Inferior parietal cortex (tissue), 1 donor: ENCODE results near the gene ALX3.
"Not testable (repeated sequence)": the region's sequence is repeated elsewhere in the genome, so short reads cannot be mapped to it uniquely, and the experiment has no call there.

Experiments
- DNase-seq: peaks from one replicate; pipeline ENCODE4 v3.0.0-alpha.2; 2016; ENCODE audit errors: extremely low spot score

The ALX3 gene

DNA sequence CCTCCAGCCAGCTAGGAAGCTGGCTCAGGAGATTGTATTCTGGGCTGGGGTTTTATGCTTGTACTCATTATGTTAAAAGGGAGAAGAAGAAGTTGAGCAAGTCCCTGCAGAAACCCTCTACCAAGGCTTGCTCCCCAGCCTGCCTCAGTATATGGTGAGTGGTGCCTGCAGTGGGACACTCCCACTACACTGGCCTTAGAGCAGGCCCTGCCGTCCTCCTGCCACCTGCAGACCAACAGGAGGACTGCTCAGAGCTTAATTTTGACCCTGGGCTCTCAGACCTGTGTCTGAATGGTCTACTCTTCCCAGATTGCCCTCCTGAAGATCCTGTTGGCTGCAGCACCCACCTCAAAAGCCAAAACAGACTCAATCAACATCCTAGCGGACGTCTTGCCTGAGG lies 23.0 kb downstream of the ALX3 start:
- no peak for DNase-seq

DNA sequence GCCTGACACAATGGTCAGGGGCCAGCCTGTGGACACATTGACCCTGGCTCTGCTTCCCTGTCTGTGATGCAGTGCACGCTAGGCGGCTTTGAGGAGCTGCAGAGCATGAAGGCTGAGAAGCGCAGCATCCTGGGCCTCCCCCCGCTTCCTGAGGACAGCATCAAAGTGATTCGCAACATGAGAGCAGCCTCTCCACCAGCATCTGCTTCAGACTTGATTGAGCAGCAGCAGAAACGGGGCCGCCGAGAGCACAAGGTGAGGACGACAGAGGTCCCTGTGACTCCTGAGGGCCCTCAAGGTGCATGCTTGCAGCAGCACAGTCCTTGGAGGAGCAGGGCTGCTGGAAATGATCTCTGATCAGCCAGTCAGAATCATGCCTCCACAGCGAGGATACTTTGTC lies 27.5 kb downstream of the ALX3 start:
- no peak for DNase-seq

DNA sequence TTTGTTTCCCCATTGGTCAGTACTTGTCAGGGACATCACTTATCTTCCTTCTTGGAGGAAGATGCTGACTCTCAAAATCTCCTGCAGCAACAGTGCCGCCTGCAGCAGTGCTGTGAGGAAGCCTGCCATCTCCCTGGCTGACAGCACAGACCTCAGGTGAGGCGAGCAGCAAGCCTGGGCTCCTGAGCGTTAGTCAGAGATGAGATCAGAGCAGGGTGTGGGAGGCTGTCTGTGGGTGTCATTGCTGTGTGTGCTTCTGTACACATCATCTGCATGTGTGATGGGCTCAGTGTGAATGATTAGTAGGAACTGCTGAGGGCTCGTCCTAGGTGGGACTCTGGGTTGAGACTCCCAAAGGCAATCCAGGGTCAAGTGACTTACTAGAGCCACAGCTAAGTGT lies 29.9 kb downstream of the ALX3 start:
- DNase-seq: no peak

DNA sequence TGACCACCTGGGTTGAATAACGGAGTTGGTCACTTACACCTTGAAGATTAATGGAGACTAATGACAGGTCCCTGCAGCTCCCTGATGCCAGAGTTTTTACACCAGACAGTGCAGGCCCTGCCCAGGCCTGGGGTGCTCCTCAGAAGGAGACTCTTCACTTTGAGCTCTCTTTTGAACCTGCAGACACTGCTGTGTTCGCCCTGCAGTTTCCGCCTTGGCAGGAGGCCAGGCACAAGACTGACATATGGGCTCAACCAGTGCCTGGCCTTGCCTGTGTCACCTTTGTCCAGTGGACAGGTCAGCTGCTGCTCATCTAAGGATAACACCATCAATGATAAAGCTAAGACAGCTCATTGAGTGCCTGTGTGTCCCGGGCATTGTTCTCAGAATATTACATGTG lies 30.8 kb downstream of the ALX3 start:
- DNase-seq: no peak

DNA sequence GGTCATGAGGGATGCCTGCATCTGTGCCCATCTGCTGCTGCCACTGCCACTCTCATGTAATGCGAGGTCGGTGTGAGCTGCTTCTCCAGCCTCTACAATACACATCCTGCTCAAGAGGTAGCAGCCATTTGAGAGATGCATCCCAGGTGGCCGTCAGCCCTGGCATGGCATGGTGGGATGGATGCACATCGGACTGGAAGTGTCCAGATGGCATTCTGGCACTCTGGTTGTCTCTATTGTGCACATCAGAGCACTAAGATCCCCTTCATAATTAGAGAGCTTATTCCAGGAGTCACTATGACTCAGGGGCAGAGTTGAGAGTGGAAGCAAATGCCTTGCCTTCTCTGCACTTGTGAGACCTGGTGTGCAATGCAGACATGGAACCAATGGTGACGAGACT lies 32.2 kb downstream of the ALX3 start:
- no peak for DNase-seq

DNA sequence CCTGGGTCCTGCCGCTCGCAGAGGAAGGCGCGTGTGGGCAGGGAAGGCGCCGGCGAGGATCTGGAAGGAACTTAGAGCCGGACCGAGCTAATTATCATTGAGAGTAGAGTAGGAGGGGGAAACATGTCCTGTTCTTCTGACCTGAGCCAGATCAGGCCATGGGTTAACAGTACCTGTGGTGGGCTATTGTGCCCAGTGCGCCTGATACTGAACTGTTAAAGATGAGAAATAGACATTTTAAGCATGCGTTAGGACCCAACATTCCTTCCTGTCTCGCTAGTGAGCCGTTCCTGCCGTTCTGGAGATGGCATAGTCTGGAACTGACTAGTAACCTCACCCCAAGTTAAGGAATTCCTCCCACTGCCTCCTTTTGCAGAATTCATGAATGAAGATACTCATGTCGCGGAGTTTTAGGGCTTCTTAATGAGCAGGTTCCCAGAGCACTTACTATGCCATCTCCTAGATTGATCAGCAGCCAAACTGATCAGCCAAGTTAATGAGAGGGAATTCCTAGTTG lies 35.2 kb downstream of the ALX3 start:
- DNase-seq: no peak

DNA sequence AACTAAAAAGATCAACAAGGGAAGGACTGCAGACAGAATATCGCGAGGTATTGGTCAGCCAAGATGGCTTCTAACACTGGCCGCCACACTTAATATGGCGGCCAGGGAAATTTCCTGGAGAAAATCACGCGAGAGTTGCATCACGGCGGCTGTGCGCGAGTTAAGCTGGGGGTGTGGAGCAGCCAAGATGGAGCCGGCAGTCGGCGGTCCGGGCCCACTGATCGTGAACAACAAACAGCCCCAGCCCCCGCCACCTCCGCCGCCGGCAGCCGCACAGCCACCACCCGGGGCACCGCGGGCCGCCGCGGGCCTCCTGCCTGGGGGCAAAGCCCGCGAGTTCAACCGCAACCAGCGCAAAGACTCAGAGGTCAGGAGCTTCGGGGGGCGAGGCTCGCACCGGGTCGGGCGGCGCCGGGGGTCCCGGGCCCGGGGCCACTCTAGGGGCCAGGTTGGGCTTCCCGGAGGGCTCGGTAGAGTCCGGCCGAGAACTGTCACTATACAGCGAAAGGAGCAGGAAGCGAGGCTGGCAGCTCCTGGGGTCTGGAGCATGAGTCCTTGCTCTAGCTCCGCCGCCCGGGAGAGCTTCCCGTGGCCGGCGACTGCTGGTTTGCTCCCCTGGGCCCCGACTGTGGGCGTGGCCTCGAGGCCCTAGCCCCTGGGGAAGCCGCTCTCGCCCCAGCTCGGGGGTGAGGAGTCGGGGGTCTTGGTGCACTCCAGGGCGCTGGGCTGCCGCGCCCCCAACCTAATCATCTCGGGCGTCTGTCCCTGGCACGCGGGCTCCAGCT lies 35.8 kb downstream of the ALX3 start, which contains the start of gene STRIP1:
TSS of gene STRIP1 (plus strand) at position 174 of the 785 bp plus-strand sequence. CDS start at position 188, 14 bp downstream.
- DNase-seq: peak; percentile 98

DNA sequence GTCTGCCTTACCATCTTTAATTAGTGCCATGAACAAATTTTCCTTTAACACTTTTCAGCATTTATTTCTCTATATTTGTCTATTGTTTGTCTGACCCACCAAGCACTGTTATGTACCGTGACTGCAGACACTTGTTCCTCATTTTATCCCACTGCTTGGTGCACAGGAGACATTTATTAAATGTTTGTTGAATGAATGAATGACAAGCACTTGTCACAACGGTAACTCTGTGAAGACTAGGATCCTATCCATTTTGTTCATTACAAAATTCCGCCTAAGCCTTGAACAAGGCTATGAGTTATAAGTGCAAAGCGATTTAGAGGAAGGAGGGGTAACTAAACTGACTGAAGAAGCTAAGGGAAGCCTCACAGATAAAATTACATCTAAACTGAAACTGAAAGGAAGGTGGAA lies 36.4 kb downstream of the ALX3 start:
- DNase-seq: no peak

DNA sequence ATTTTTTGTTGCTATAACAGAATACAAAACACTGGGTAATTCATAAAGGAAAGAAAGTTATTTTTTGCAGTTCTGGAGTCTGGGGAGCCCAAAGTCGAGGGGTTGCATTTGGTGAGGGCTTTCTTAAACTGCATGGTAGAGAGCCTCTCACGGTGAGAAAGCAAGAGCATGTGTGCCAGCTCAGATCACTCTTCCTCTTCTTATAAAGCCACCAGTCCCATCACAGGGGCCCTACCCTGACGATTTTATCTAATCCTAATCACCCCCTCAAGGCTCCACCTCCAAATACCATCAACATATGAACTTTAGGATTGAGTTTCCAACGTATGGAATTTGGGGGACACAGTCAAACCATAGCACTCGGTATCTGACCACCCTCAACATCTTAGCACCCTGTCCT lies 37.1 kb downstream of the ALX3 start:
- no peak for DNase-seq

DNA sequence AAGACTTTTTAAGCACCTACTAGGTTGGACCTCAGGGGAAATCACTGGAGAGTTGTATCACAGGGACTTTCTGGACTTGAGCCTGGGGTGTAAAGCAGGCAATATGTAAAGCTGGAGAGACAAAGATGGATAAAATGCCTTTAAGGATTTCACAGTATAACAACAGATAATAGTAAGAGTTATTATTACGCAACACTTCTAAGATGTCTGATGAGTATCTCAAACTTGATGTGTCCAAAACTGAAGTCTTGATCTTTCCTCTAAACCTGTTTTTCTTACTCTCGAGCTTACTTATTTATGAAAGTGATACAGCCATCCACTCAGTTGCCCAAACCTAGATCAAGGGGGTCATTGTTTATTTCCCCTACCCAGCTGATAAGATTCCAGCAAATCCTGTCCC lies 38.1 kb downstream of the ALX3 start:
- DNase-seq: no peak

DNA sequence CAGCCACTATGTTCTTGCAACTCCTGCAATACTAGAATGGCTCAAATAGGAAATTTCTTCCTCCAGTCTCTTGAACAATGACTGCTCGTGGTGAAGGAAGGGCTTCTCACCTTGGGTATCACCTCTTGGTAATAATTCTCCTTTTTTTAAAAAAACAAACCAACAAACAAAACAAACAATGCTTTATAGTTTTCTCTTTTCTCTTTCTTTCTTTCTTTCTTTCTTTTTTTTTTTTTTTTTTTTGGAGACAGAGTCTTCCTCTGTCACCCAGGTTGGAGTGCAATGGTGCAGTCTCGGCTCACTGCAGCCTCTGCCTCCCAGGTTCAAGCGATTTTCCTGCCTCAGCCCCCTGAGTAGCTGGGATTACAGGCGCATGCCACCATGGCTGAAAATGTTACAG lies 39.8 kb downstream of the ALX3 start:
- DNase-seq: not testable (repeated sequence)

DNA sequence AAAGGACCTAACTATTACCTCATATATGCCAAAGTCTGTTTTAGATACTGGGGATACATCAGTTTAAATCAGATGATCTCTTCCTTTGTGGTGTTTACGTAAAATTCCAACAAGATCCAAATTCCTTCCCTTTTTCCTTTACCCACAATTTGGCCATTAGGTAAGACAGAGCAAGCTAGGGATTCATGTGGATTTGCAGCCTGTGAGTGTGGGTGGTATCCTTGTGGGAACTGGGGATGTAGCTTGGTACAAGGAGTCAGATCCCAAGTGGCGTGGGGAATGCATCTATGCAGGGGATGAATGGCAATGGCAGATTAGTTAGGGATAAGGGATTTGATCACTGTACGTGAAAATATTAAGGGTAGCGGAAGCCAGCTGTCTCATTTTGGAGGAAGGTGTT lies 45.9 kb downstream of the ALX3 start:
- no peak for DNase-seq

DNA sequence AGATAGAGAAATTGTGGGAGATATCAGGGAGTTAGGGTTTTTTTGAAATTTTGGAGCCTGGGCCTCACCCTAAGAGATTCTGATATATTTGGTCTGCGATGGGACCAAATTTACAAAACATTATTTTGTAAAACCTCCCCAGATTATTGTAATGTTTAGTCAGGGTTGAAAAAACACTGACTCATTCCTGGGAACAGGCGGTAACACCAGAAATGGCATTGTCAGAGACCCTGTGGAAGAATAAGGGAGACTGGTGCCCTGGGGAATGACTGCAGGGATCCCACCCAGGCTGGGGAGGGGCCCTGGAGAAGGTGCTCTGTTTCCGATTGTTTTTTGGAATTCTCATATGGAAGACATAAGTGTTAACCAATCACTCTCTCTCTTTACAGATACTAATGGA lies 49.2 kb downstream of the ALX3 start:
- DNase-seq: no peak

DNA sequence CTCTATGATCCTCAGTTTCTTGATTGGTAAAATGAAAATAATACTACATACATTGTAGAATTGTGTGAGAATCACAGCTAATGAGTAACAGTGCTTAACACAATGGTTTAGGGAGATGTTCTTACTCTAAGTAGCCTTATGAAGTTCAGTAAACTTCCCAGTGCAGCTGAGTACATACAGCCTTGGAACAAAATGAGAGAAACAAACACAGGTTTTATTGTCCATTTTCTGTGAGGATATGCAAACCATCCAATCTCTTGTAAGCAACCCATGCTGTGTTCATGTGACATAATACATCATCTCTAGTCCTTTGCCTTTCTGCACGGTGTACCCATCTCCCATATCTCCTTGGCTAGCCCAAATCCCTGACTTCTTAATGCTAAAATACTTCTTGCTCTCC lies 50.7 kb downstream of the ALX3 start:
- DNase-seq: no peak

DNA sequence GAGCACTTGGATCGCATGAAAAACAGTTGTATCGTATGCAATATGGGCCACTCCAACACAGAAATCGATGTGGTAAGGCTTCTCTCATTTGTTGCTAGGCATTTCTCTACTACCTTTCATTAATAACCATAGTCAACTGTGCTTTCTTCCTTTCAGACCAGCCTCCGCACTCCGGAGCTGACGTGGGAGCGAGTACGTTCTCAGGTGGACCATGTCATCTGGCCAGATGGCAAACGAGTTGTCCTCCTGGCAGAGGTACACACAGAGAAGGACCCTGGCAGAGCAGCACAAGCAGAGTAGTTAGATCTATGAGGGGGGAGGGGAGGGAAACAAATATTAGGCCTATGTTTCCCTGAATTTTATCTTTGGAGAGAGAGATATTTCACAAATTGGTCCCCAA lies 52.1 kb downstream of the ALX3 start:
- no peak for DNase-seq

DNA sequence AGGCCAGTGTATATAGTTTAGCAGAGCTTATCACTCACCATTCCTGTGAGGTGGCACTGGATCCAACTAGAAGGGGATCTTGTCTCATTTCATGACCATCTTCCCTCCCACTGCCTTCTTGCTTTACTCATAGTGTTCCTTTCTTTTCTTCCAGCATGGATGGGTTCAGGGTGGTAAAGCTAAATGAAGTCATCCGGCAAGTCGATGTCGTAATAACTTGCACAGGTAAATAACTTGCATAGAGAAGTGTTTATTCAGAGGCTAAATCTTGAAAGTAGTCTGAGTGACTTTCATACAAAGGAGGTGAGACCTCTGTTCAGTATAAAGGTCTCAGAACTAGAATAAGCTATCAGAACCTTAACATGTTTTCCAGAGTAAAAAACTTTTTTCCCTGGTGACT lies 52.7 kb downstream of the ALX3 start:
- DNase-seq: no peak

DNA sequence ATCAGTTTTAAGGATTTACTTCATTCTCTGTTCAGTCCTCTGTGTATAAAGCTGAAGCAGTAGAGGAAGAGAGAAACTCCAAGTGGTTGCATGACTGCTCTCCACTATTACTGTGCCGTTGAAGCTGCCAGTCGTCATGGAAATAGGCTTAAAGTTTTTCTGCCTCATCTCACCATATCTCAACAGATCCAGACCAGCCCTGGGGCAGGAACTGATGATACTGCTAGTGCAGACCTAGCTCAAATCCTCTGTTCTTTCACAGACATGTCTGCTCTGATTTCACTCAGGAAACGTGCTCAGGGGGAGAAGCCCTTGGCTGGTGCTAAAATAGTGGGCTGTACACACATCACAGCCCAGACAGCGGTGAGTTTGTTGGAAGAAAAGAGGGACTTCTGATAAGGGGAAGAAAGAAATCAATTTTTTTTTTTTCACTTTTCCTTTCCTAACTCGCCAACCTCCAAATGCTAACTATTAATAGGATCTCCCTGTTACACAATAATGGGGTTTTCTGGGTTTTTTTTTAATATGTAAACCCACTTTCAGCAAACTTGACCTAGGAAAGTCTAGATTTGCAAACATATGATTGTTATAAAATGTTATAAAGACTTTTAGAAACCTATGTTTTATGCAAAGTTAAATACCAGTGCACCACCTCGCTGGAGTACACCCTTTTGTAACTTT lies 58.2 kb downstream of the ALX3 start:
- DNase-seq: no peak

DNA sequence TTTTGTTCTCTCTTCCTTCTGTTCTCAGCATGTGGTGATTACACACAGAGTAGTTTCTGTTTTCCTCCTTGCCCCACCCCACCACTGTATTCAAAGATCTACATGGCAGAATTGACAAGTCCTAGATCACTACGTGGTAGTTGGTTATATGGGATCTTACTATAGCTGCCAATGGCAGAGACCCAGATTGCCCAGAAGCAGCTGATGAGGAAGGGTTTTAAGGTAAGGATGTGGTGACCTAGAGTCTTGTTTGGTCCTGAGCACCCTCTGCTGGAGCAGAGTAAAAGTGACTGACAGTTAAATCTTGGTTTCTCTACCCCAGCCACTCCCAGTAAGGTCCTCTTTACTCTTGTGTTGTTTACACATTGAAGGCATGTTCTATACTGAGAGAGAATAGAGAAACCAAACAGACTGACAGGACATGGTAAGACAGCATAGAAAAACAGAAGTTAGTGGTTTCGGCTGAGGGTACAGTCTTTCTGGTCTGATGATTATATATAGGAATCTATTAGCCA lies 58.9 kb downstream of the ALX3 start:
- DNase-seq: no peak
